Measurements from ENCODE around the gene PIGZ.

PIGZ gene

GRCh38 chr3:196987022-196987421 is 18.4 kb upstream of the PIGZ start:
- Histone ChIP-seq H3K27ac (ENCODE audit: low read length) (no peak overlapping the region), H3K36me3 (ENCODE audit: insufficient read depth, low read depth, low read length) (no peaks in the 10 kb centered on the region), H3K9me3 (ENCODE audit: insufficient read depth, low read depth, low read length) (no peaks in the 10 kb centered on the region), H3K4me3 (ENCODE audit: low read length) (no peak overlapping the region), H3K4me1 (ENCODE audit: insufficient read depth, low read length) (no peaks in the 10 kb centered on the region), H3K27me3 (ENCODE audit: insufficient read depth, low read length) (no peaks in the 10 kb centered on the region), H3K9ac (ENCODE audit: low read depth, low read length) (no peak overlapping the region)

- Histone ChIP-seq H3K4me1 (ENCODE audit: insufficient read depth, low read length) (no peaks in the 10 kb centered on the region), H3K9me3 (ENCODE audit: insufficient read depth, low read depth, low read length) (no peaks in the 10 kb centered on the region), H3K36me3 (ENCODE audit: insufficient read depth, low read depth, low read length) (no peaks in the 10 kb centered on the region), H3K27me3 (ENCODE audit: insufficient read depth, low read length) (no peaks in the 10 kb centered on the region), H3K9ac (ENCODE audit: low read depth, low read length) (no peak overlapping the region), H3K27ac (ENCODE audit: low read length) (no peak overlapping the region), H3K4me3 (ENCODE audit: low read length) (no peak overlapping the region)
Measured at GRCh38 chr3:196985954-196986885, 17.6 kb upstream of the PIGZ start.

- H3K27ac ChIP-seq (ENCODE audit: low read length): no peak overlapping the region
- no peak overlapping the region for H3K4me3 ChIP-seq (ENCODE audit: low read length)
- no peaks in the 10 kb centered on the region for H3K9me3 ChIP-seq (ENCODE audit: insufficient read depth, low read depth, low read length)
- H3K36me3 ChIP-seq (ENCODE audit: insufficient read depth, low read depth, low read length): no peaks in the 10 kb centered on the region
- H3K27me3 ChIP-seq (ENCODE audit: insufficient read depth, low read length): no peaks in the 10 kb centered on the region
- H3K9ac ChIP-seq (ENCODE audit: low read depth, low read length): no peak overlapping the region
- H3K4me1 ChIP-seq (ENCODE audit: insufficient read depth, low read length): no peaks in the 10 kb centered on the region
Measured at GRCh38 chr3:196985298-196985697, 16.7 kb upstream of the PIGZ start.

- Histone ChIP-seq H3K27me3 (ENCODE audit: insufficient read depth, low read length) (no peaks in the 10 kb centered on the region), H3K36me3 (ENCODE audit: insufficient read depth, low read depth, low read length) (no peaks in the 10 kb centered on the region), H3K4me1 (ENCODE audit: insufficient read depth, low read length) (no peaks in the 10 kb centered on the region), H3K9me3 (ENCODE audit: insufficient read depth, low read depth, low read length) (no peaks in the 10 kb centered on the region), H3K27ac (ENCODE audit: low read length) (no peak overlapping the region), H3K4me3 (ENCODE audit: low read length) (no peak overlapping the region), H3K9ac (ENCODE audit: low read depth, low read length) (no peak overlapping the region)
Measured at GRCh38 chr3:196983186-196983585, 14.6 kb upstream of the PIGZ start.

GRCh38 chr3:196981657-196982056 is 13.0 kb upstream of the PIGZ start:
- no peaks in the 10 kb centered on the region for H3K4me1 ChIP-seq (ENCODE audit: insufficient read depth, low read length)
- no peaks in the 10 kb centered on the region for H3K36me3 ChIP-seq (ENCODE audit: insufficient read depth, low read depth, low read length)

GRCh38 chr3:196979545-196979944 is 10.9 kb upstream of the PIGZ start:
- no peaks in the 10 kb centered on the region for H3K4me1 ChIP-seq (ENCODE audit: insufficient read depth, low read length)
- H3K9me3 ChIP-seq (ENCODE audit: insufficient read depth, low read depth, low read length): no peaks in the 10 kb centered on the region
- no peaks in the 10 kb centered on the region; the same call in 1 of the 2 replicates for H3K27me3 ChIP-seq (ENCODE audit: insufficient read depth, low read length)
- H3K4me3 ChIP-seq (ENCODE audit: low read length): no peak overlapping the region
- no peaks in the 10 kb centered on the region for H3K36me3 ChIP-seq (ENCODE audit: insufficient read depth, low read depth, low read length)
- H3K9ac ChIP-seq (ENCODE audit: low read depth, low read length): no peak overlapping the region
- H3K27ac ChIP-seq (ENCODE audit: low read length): no peak overlapping the region

More at GRCh38 chr3:196981657-196982056, 13.0 kb upstream of the PIGZ start:
- no peak overlapping the region for H3K4me3 ChIP-seq (ENCODE audit: low read length)
- no peak overlapping the region for H3K9ac ChIP-seq (ENCODE audit: low read depth, low read length)
- no peak overlapping the region for H3K27ac ChIP-seq (ENCODE audit: low read length)
- no peaks in the 10 kb centered on the region; the same call in 1 of the 2 replicates for H3K27me3 ChIP-seq (ENCODE audit: insufficient read depth, low read length)
- no peaks in the 10 kb centered on the region for H3K9me3 ChIP-seq (ENCODE audit: insufficient read depth, low read depth, low read length)

- no peaks in the 10 kb centered on the region for H3K36me3 ChIP-seq (ENCODE audit: insufficient read depth, low read depth, low read length)
- H3K27ac ChIP-seq (ENCODE audit: low read length): no peak overlapping the region
- H3K4me3 ChIP-seq (ENCODE audit: low read length): no peak overlapping the region
- no peaks in the 10 kb centered on the region; the same call in 1 of the 2 replicates for H3K27me3 ChIP-seq (ENCODE audit: insufficient read depth, low read length)
- H3K9me3 ChIP-seq (ENCODE audit: insufficient read depth, low read depth, low read length): no peaks in the 10 kb centered on the region; the same call in 1 of the 2 replicates
- H3K9ac ChIP-seq (ENCODE audit: low read depth, low read length): no peak overlapping the region
- H3K4me1 ChIP-seq (ENCODE audit: insufficient read depth, low read length): no peaks in the 10 kb centered on the region
Measured at GRCh38 chr3:196976941-196977340, 8.3 kb upstream of the PIGZ start.

GRCh38 chr3:196975349-196975748 is 6.7 kb upstream of the PIGZ start:
- Histone ChIP-seq H3K36me3 (ENCODE audit: insufficient read depth, low read depth, low read length) (no peaks in the 10 kb centered on the region), H3K9ac (ENCODE audit: low read depth, low read length) (no peak overlapping the region)

GRCh38 chr3:196974661-196975060 is 6.0 kb upstream of the PIGZ start:
- no peaks in the 10 kb centered on the region for H3K4me1 ChIP-seq (ENCODE audit: insufficient read depth, low read length)
- no peak overlapping the region for H3K27ac ChIP-seq (ENCODE audit: low read length)
- peaks cover 20% of the 10 kb centered on the region for H3K27me3 ChIP-seq (ENCODE audit: insufficient read depth, low read length)
- H3K9me3 ChIP-seq (ENCODE audit: insufficient read depth, low read depth, low read length): peaks cover 5% of the 10 kb centered on the region
- no peak overlapping the region for H3K4me3 ChIP-seq (ENCODE audit: low read length)
- no peak overlapping the region for H3K9ac ChIP-seq (ENCODE audit: low read depth, low read length)
- H3K36me3 ChIP-seq (ENCODE audit: insufficient read depth, low read depth, low read length): no peaks in the 10 kb centered on the region

More at GRCh38 chr3:196975349-196975748, 6.7 kb upstream of the PIGZ start:
- Histone ChIP-seq H3K27me3 (ENCODE audit: insufficient read depth, low read length) (peaks cover 14% of the 10 kb centered on the region), H3K4me3 (ENCODE audit: low read length) (no peak overlapping the region), H3K9me3 (ENCODE audit: insufficient read depth, low read depth, low read length) (peaks cover 5% of the 10 kb centered on the region), H3K4me1 (ENCODE audit: insufficient read depth, low read length) (no peaks in the 10 kb centered on the region), H3K27ac (ENCODE audit: low read length) (no peak overlapping the region)

- Histone ChIP-seq H3K36me3 (ENCODE audit: insufficient read depth, low read depth, low read length) (no peaks in the 10 kb centered on the region), H3K27ac (ENCODE audit: low read length) (no peak overlapping the region), H3K4me1 (ENCODE audit: insufficient read depth, low read length) (no peaks in the 10 kb centered on the region; the same call in 1 of the 2 replicates), H3K4me3 (ENCODE audit: low read length) (no peak overlapping the region), H3K27me3 (ENCODE audit: insufficient read depth, low read length) (peaks cover 55% of the 10 kb centered on the region), H3K9ac (ENCODE audit: low read depth, low read length) (no peak overlapping the region), H3K9me3 (ENCODE audit: insufficient read depth, low read depth, low read length) (peaks cover 5% of the 10 kb centered on the region)
Measured at GRCh38 chr3:196971094-196971698, 2.6 kb upstream of the PIGZ start.

- H3K4me1 ChIP-seq (ENCODE audit: insufficient read depth, low read length): no peaks in the 10 kb centered on the region; the same call in 1 of the 2 replicates
- peaks cover 60% of the 10 kb centered on the region for H3K27me3 ChIP-seq (ENCODE audit: insufficient read depth, low read length)
- H3K27ac ChIP-seq (ENCODE audit: low read length): no peak overlapping the region
- no peaks in the 10 kb centered on the region for H3K36me3 ChIP-seq (ENCODE audit: insufficient read depth, low read depth, low read length)
- H3K9ac ChIP-seq (ENCODE audit: low read depth, low read length): no peak overlapping the region
- peaks cover 5% of the 10 kb centered on the region for H3K9me3 ChIP-seq (ENCODE audit: insufficient read depth, low read depth, low read length)
- H3K4me3 ChIP-seq (ENCODE audit: low read length): no peak overlapping the region
Measured at GRCh38 chr3:196970547-196971093, 2.0 kb upstream of the PIGZ start.

Measured in iPS-20b (cell line).